GM12878 (cell line): ENCODE results near the gene NUP210. TPM values are rescaled to one million over a fixed set of nuclear protein-coding genes. Genes with fewer than 3 reads are reported as not detected.

Experiments
- ATAC-seq: fragments of 200-7000 bp; cut with Tn5 transposase; 3 replicates; pipeline ENCODE4 v1.9.1; 2020; ENCODE audit warnings: mild to moderate bottlenecking, moderate library complexity
- BruUV-seq: library from RNA; stranded (reverse); fragments of 400-500 nt; replicated peaks from 2 replicates; lab custom pipeline; 2021; lab: Mats Ljungman, UMichigan
- CTCF ChIA-PET: fragments of 300-600 bp; sonication (Branson Sonifier 250); formaldehyde crosslinking; extraction: SDS; loops from one replicate; lab custom pipeline; 2021; ENCODE audit warnings: inconsistent platforms; lab: Yijun Ruan, JAX
- POLR2A ChIA-PET: fragments of 350-600 bp; formaldehyde crosslinking; extraction: SDS; loops from one replicate; lab custom pipeline; 2021; ENCODE audit warnings: inconsistent platforms; lab: Charles Lee
- RAD21 ChIA-PET: fragments of 300-600 bp; sonication (Branson Sonifier 250); formaldehyde crosslinking; loops from one replicate; lab custom pipeline; 2023; ENCODE audit warnings: antibody characterized with exemption; ENCODE audit not compliant: unreplicated experiment; lab: Charles Lee
- SMC1A ChIA-PET: fragments of 300-600 bp; sonication (Branson Sonifier 250); formaldehyde crosslinking; loops from one replicate; lab custom pipeline; 2023; ENCODE audit not compliant: unreplicated experiment, uncharacterized antibody; lab: Charles Lee
- DNase-seq: peaks from one replicate; pipeline ENCODE4 v3.0.0-alpha.2; 2011; ENCODE audit warnings: low read depth, low spot score
- FAIRE-seq: peaks from 3 replicates; lab custom pipeline; 2011; peaks lifted over from hg19 to GRCh38; lab: Jason Lieb, UNC
- H2AFZ ChIP-seq: 2 replicates; pipeline ENCODE4 v1.6.0; 2011; ENCODE audit warnings: low read depth, low read length, control low read depth; ENCODE audit not compliant: control insufficient read depth
- H3K27ac ChIP-seq: 2 replicates; pipeline ENCODE4 v1.5.1; 2011; ENCODE audit warnings: control low read depth; ENCODE audit not compliant: control insufficient read depth, insufficient read depth
- H3K27me3 ChIP-seq, 2 experiments: replicated peaks in 1 of 2; 2 replicates each; pipeline versions ENCODE4 v1.6.0 to v1.6.1; 2011; ENCODE audit warnings: low read length in 1 of 2; ENCODE audit not compliant: control insufficient read depth in 2 of 2, insufficient read depth in 2 of 2
- H3K36me3 ChIP-seq, 2 experiments: 2 replicates each; pipeline ENCODE4 v1.5.1; 2011; ENCODE audit warnings: low read length in 1 of 2; ENCODE audit not compliant: control insufficient read depth in 2 of 2, insufficient read depth in 2 of 2
- H3K4me1 ChIP-seq: 2 replicates; pipeline ENCODE4 v1.6.1; 2011; ENCODE audit warnings: mild to moderate bottlenecking, low read length, moderate library complexity, mixed read lengths; ENCODE audit not compliant: control insufficient read depth, insufficient read depth
- H3K4me2 ChIP-seq: 2 replicates; pipeline ENCODE4 v1.6.0; 2011; ENCODE audit warnings: control low read depth; ENCODE audit not compliant: control insufficient read depth, insufficient read depth
- H3K4me3 ChIP-seq: fragments of 200-600 bp; sonication (generic); 2 replicates; pipeline ENCODE4 v1.5.1; 2016
- H3K79me2 ChIP-seq: 2 replicates; pipeline ENCODE4 v1.6.0; 2011; ENCODE audit warnings: low read length; ENCODE audit not compliant: control insufficient read depth, insufficient read depth
- H3K9ac ChIP-seq: 2 replicates; pipeline ENCODE4 v1.8.0; 2011; ENCODE audit warnings: low read length, control low read depth, mixed read lengths; ENCODE audit not compliant: control insufficient read depth, insufficient read depth
- H3K9me3 ChIP-seq: replicated peaks from 3 replicates; pipeline ENCODE4 v1.5.1; 2011; ENCODE audit warnings: mild to moderate bottlenecking, low read length; ENCODE audit not compliant: control insufficient read depth, insufficient read depth
- H4K20me1 ChIP-seq: 2 replicates; pipeline ENCODE4 v1.6.0; 2011; ENCODE audit not compliant: control insufficient read depth, insufficient read depth
- KLF5 ChIP-seq: fragments of 450-650 bp; IDR thresholded peaks from 2 replicates; pipeline ENCODE4 v1.6.1; 2014; ENCODE audit warnings: mild to moderate bottlenecking; ENCODE audit not compliant: partially characterized antibody
- MTA3 ChIP-seq: IDR thresholded peaks from 2 replicates; pipeline ENCODE4 v1.6.1; 2012; ENCODE audit warnings: low read length, inconsistent platforms, borderline replicate concordance
- PML ChIP-seq: IDR thresholded peaks from 2 replicates; pipeline ENCODE4 v1.6.1; 2012; ENCODE audit warnings: low read length, inconsistent platforms
- SIN3A ChIP-seq: IDR thresholded peaks from 2 replicates; pipeline ENCODE4 v1.6.1; 2012; ENCODE audit warnings: low read depth, low read length, improper control_type of control experiment
- WGBS: methylation state at CpG from one replicate; pipeline ENCODE4 v1.1.6; 2016; ENCODE audit warnings: low lambda C conversion rate; ENCODE audit not compliant: insufficient replicate concordance, insufficient coverage; ENCODE audit errors: missing lambda C conversion rate; 5-methylcytosine and 5-hydroxymethylcytosine counted together
- in situ Hi-C: fragments of 300-500 bp; cut with MboI; formaldehyde crosslinking; loops from 9 replicates; pipeline ENCODE4 v1.14.3; 2018; ENCODE audit warnings: mixed read lengths
- intact Hi-C: fragments of 100-400 bp; cut with micrococcal nuclease; formaldehyde crosslinking; loops from one replicate; pipeline ENCODE4 v1.14.2; 2022; ENCODE audit not compliant: unreplicated experiment
- polyA plus RNA-seq, 11 experiments: library from polyadenylated mRNA; depleted of rRNA in 4 of 11; unstranded in 6 of 11; stranded (reverse) in 5 of 11; fragments of >200 nt; fragmentation: Nextera tagmentation in 4 of 11; fragmentation: Illumina TruSeq in 1 of 11; extraction: Ambion mirVana in 4 of 11; extraction: Trizol in 1 of 11; gene quantifications; 1 replicate in 1 of 11; 2 replicates in 10 of 11; pipeline versions ENCODE4 v1.2.1 to v1.2.3, GENCODE V29; 2011 to 2016; ENCODE audit warnings: inconsistent platforms in 2 of 11, missing spikeins in 2 of 11, low read depth in 1 of 11
- total RNA-seq, 4 experiments: library from RNA; depleted of rRNA in 3 of 4; stranded (reverse); fragments of >200 nt in 3 of 4; fragmentation: Illumina TruSeq in 1 of 4; extraction: Trizol in 1 of 4; gene quantifications; 2 replicates each; pipeline versions ENCODE4 v1.2.1 to v1.2.3, GENCODE V29; 2013 to 2021
- TF ChIP-seq, protein P1 (sequence below): fragments of 450-650 bp; IDR thresholded peaks from 2 replicates; pipeline ENCODE4 v1.6.1; 2018; ENCODE audit warnings: borderline replicate concordance, mild to moderate bottlenecking; ENCODE audit not compliant: partially characterized antibody
- TF ChIP-seq, protein P2 (sequence below): IDR thresholded peaks from 2 replicates; pipeline ENCODE4 v1.6.1; 2011; ENCODE audit warnings: borderline replicate concordance, low read depth, mild to moderate bottlenecking, moderate library complexity, mixed read lengths, low read length; ENCODE audit not compliant: insufficient read depth; ENCODE audit errors: extremely low read length
- TF ChIP-seq, protein P3 (sequence below): IDR thresholded peaks from 2 replicates; pipeline ENCODE4 v1.6.1; 2012; ENCODE audit warnings: low read depth, low read length, improper control_type of control experiment

NUP210 gene
- total and polyA plus RNA-seq, 10 of the 15 experiments (the other 5 are each of a cell fraction or from before 2014, with no cell fraction given): 2.9 to 150 (median 76.0) TPM

DNA sequence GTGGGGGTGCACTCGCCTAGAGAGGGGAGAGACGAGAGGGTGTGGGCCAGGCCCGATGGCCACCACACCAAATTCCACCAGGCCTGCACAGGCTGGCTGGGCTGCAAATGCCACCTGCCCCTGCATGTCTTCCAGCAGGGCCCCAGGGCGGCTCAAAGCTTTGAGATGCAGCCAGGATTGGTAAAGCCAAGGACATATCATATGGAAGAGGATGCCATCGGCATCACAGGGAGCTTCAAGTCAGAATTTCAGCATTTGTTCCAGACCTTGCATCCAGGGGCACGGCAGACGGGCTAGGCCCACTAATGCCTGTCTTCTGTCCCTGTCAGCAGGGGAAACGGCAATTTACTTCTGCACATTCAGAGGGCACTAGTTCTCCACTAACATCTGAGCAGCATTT, 97.8 kb downstream of the NUP210 start:
- in situ Hi-C loops: no loop called here
- ATAC-seq: no peak
- no TSS peak for BruUV-seq
- Histone ChIP-seq H3K4me3 (no peak overlapping the region), H3K36me3 (peaks cover 61 to 66% of the 10 kb centered on the region in 2 experiments), H3K27me3 (no peaks in the 10 kb centered on the region), H3K4me2 (no peak overlapping the region), H2AFZ (no peak overlapping the region), H3K27ac (no peak overlapping the region), H3K9ac (no peak overlapping the region), H4K20me1 (no peaks in the 10 kb centered on the region), H3K9me3 (no peaks in the 10 kb centered on the region), H3K79me2 (no peaks in the 10 kb centered on the region), H3K4me1 (no peaks in the 10 kb centered on the region)
- intact Hi-C loops: no loop called here
- ChIA-PET POLR2A (no interaction called here), SMC1A (no interaction called here), CTCF (interaction anchor here (0.6 kb wide), 1 partner anchor 435 kb away, joined by 3 read pairs; no protein-coding TSS in a partner anchor), RAD21 (no interaction called here)
- no peak for DNase-seq
- no peak for FAIRE-seq
- no peak for TF ChIP-seq PML
- no peak for TF ChIP-seq MTA3
- TF ChIP-seq, protein P1, sequence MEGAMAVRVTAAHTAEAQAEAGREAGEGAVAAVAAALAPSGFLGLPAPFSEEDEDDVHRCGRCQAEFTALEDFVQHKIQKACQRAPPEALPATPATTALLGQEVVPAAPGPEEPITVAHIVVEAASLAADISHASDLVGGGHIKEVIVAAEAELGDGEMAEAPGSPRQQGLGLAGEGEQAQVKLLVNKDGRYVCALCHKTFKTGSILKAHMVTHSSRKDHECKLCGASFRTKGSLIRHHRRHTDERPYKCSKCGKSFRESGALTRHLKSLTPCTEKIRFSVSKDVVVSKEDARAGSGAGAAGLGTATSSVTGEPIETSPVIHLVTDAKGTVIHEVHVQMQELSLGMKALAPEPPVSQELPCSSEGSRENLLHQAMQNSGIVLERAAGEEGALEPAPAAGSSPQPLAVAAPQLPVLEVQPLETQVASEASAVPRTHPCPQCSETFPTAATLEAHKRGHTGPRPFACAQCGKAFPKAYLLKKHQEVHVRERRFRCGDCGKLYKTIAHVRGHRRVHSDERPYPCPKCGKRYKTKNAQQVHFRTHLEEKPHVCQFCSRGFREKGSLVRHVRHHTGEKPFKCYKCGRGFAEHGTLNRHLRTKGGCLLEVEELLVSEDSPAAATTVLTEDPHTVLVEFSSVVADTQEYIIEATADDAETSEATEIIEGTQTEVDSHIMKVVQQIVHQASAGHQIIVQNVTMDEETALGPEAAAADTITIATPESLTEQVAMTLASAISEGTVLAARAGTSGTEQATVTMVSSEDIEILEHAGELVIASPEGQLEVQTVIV: no peak
- TF ChIP-seq, protein P2, sequence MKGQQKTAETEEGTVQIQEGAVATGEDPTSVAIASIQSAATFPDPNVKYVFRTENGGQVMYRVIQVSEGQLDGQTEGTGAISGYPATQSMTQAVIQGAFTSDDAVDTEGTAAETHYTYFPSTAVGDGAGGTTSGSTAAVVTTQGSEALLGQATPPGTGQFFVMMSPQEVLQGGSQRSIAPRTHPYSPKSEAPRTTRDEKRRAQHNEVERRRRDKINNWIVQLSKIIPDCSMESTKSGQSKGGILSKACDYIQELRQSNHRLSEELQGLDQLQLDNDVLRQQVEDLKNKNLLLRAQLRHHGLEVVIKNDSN: no peak
- TF ChIP-seq KLF5: no peak
- no peak for TF ChIP-seq SIN3A
- TF ChIP-seq, protein P3, sequence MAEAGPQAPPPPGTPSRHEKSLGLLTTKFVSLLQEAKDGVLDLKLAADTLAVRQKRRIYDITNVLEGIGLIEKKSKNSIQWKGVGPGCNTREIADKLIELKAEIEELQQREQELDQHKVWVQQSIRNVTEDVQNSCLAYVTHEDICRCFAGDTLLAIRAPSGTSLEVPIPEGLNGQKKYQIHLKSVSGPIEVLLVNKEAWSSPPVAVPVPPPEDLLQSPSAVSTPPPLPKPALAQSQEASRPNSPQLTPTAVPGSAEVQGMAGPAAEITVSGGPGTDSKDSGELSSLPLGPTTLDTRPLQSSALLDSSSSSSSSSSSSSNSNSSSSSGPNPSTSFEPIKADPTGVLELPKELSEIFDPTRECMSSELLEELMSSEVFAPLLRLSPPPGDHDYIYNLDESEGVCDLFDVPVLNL: no peak
- WGBS: 95% methylated on average over 8 of the region's 8 CpGs
